ENCODE results near the gene WHAMM.

DNA sequence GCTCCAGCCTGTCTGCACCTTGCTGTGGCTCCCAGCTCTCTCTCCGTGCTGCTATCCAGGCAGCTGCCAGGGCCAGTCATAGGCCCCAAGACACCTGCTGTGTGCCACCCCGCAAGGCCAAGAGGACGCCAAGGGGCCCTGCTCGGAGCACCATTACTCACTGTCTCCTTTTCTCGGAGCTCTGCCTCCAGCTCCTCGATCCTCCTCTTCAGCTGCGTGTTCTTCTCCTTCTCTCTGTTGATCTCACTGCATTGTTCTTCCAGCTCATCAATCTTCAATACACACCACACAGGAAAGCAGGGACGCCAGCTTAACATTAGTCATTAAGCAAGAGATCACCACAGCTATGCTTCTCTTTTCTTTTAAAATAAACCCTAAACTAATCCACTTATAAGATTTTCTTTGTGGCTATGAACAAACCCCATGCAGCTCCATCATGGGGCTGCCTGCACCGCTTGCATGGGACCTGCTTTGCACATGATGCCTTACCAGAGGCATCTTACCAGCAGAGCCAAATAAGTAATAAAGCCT lies 42.6 kb downstream of the WHAMM start:
- TF ChIP-seq RAD21 (IDR thresholded peaks at IDR 0.05; ENCODE audit: low read depth) (no peak), TAF1 (IDR thresholded peaks at IDR 0.05; ENCODE audit: low read depth) (no peak), CEBPB (IDR thresholded peaks at IDR 0.05) (no peak), ZBTB7A (IDR thresholded peaks at IDR 0.05; ENCODE audit: low read depth) (no peak), FOXM1 (IDR thresholded peaks at IDR 0.05; ENCODE audit: borderline replicate concordance, low read depth) (no peak)
- TF ChIP-seq, protein P1, sequence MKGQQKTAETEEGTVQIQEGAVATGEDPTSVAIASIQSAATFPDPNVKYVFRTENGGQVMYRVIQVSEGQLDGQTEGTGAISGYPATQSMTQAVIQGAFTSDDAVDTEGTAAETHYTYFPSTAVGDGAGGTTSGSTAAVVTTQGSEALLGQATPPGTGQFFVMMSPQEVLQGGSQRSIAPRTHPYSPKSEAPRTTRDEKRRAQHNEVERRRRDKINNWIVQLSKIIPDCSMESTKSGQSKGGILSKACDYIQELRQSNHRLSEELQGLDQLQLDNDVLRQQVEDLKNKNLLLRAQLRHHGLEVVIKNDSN (IDR thresholded peaks at IDR 0.05): no peak
